ENCODE measurements around the gene HAPLN3.

- no peak for TF ChIP-seq POLR2A (IDR thresholded peaks at IDR 0.05)
- no peak for TF ChIP-seq CTCF (IDR thresholded peaks at IDR 0.05)
Observed at GRCh38 chr15:88930579-88930978, 35.2 kb upstream of the HAPLN3 start.
